ENCODE data around the gene CNRIP1. TPM values are rescaled to one million over a fixed set of nuclear protein-coding genes. Genes with fewer than 3 reads are reported as not detected.

Gene CNRIP1
- total and polyA plus RNA-seq, 2 of the 4 experiments (the other 2 are of a cell fraction): 23.3 to 32.7 TPM

DNA sequence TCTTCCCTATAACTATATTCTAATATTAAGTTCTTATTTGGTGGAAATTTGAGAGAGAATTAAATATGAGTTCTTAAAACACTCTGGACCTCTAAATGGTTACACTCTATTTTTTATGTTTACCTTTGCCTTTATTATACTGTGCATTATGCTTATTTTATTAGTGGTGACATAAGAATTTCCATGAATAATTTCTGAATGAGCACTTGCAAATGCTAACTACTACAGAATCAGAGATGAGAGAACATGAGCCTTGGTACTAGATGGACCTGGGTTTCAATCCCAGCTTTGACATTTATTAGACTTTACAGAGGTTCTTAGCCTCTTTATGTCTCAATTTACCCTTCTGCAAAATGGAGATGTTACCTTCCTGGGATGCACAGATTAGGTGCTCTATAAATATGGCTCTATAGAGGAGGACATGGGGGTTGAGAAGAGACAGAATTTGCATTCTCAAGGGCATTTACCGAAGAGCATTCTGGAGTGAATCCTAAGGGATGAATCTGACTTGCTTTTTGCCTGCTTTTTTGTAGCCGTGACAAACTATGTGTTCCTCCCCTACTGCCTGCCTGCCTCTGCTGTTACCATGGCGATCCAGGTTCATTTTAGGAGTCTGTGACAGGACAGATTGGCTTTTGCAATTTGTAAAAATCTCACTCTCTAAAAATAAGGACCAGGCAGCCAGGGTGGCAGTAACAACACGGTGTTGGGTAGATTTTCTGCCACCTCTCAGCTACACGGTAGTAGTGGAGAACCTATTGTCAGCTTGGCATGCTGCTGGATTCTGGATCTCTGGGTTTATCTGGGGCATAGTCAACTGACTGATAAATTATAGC lies 20.7 kb upstream of the CNRIP1 start:
- Histone ChIP-seq H3K4ac (ENCODE audit: low read depth, low read length) (no peak overlapping the region; the same call in 1 of the 2 replicates), H2BK15ac (ENCODE audit: low read depth, low read length) (no peak overlapping the region), H2BK120ac (ENCODE audit: low read depth, low read length) (no peak overlapping the region), H3K56ac (ENCODE audit: extremely low read depth, insufficient read depth, low read length) (no peak overlapping the region), H4K91ac (ENCODE audit: insufficient read depth, low read depth, low read length) (no peak overlapping the region), H2AK5ac (ENCODE audit: low read depth, low read length) (no peak overlapping the region), H2AK9ac (replicated peaks; ENCODE audit: low read depth, low read length, poor library complexity) (no peak overlapping the region), H3K14ac (replicated peaks; ENCODE audit: low read depth, low read length) (no peak overlapping the region), H4K8ac (ENCODE audit: low read depth in 2 of 2, low read length in 2 of 2) (no peak overlapping the region), H3K9ac (ENCODE audit: low read depth, low read length) (no peak overlapping the region), H3K23ac (ENCODE audit: low read depth, low read length) (no peak overlapping the region; the same call in 1 of the 2 replicates), H3K36me3 (ENCODE audit: control insufficient read depth, insufficient read depth, low read length) (no peaks in the 10 kb centered on the region), H3K4me1 (ENCODE audit: control insufficient read depth, insufficient read depth, low read length) (no peaks in the 10 kb centered on the region), H3K4me3 (ENCODE audit: insufficient read depth, low read depth, low read length) (no peak overlapping the region), H3K9me1 (ENCODE audit: insufficient read depth, low read length) (no peaks in the 10 kb centered on the region), H3K27ac (ENCODE audit: insufficient read depth, low read length) (no peak overlapping the region), H3K4me2 (ENCODE audit: low read depth, low read length) (no peak overlapping the region), H2BK5ac (ENCODE audit: low read depth, low read length, poor library complexity, severe bottlenecking) (no peak overlapping the region), H4K5ac (ENCODE audit: low read depth, low read length) (no peak overlapping the region), H3K9me3 (ENCODE audit: control insufficient read depth, insufficient read depth, low read length) (no peaks in the 10 kb centered on the region), H3K18ac (ENCODE audit: low read depth, low read length) (no peak overlapping the region), H2AFZ (replicated peaks; ENCODE audit: low read length, poor library complexity) (no peak overlapping the region), H3K79me1 (ENCODE audit: low read depth in 1 of 2, low read length in 2 of 2) (no peaks in the 10 kb centered on the region), H2BK20ac (ENCODE audit: low read depth, low read length) (no peak overlapping the region; the same call in 1 of the 2 replicates), H3K27me3 (ENCODE audit: control insufficient read depth, insufficient read depth, low read length) (no peaks in the 10 kb centered on the region), H4K20me1 (ENCODE audit: insufficient read depth, low read length) (no peaks in the 10 kb centered on the region)
- ATAC-seq (ENCODE audit: low read depth) (no peak), DNase-seq (no peak)
- no TSS peak for BruUV-seq (replicated peaks)
- intact Hi-C loops (cut with micrococcal nuclease) (no loop called here), in situ Hi-C loops (cut with MboI; ENCODE audit: low sequenced_read_pairs) (no loop called here), dilution Hi-C loops (cut with HindIII; ENCODE audit: low sequenced_read_pairs, unreplicated experiment) (no loop called here)
- no CpG with 5 or more reads among the region's 5 CpGs for WGBS, 2 experiments (ENCODE audit: extremely low coverage in 2 of 2, insufficient read length in 1 of 2)
- CTCF ChIA-PET: no interaction called here
- POLR2A ChIA-PET (ENCODE audit: unreplicated experiment): no interaction called here
- no peak for TF ChIP-seq MAZ (IDR thresholded peaks at IDR 0.05; ENCODE audit: borderline replicate concordance, low read depth, low read length)
- no peak for TF ChIP-seq MXI1 (IDR thresholded peaks at IDR 0.05; ENCODE audit: borderline replicate concordance, low read depth, low read length)
- no peak for TF ChIP-seq CEBPB (IDR thresholded peaks at IDR 0.05; ENCODE audit: low read depth, low read length)
- TF ChIP-seq RFX5 (IDR thresholded peaks at IDR 0.05; ENCODE audit: low read depth, low read length): no peak
- no peak for TF ChIP-seq CHD1 (IDR thresholded peaks at IDR 0.05; ENCODE audit: low read depth, low read length)
- TF ChIP-seq MAFK (IDR thresholded peaks at IDR 0.05; ENCODE audit: low read depth, low read length): no peak
- TF ChIP-seq RAD21 (IDR thresholded peaks at IDR 0.05; ENCODE audit: low read length): no peak
- TF ChIP-seq, protein P1, sequence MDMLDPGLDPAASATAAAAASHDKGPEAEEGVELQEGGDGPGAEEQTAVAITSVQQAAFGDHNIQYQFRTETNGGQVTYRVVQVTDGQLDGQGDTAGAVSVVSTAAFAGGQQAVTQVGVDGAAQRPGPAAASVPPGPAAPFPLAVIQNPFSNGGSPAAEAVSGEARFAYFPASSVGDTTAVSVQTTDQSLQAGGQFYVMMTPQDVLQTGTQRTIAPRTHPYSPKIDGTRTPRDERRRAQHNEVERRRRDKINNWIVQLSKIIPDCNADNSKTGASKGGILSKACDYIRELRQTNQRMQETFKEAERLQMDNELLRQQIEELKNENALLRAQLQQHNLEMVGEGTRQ (IDR thresholded peaks at IDR 0.05; ENCODE audit: low read depth, low read length): no peak
- TF ChIP-seq, protein P2, sequence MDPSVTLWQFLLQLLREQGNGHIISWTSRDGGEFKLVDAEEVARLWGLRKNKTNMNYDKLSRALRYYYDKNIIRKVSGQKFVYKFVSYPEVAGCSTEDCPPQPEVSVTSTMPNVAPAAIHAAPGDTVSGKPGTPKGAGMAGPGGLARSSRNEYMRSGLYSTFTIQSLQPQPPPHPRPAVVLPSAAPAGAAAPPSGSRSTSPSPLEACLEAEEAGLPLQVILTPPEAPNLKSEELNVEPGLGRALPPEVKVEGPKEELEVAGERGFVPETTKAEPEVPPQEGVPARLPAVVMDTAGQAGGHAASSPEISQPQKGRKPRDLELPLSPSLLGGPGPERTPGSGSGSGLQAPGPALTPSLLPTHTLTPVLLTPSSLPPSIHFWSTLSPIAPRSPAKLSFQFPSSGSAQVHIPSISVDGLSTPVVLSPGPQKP (IDR thresholded peaks at IDR 0.05; ENCODE audit: borderline replicate concordance, low read depth, low read length): no peak
- no peak for TF ChIP-seq FOS (IDR thresholded peaks at IDR 0.05; ENCODE audit: low read depth, low read length)
- no peak for TF ChIP-seq BHLHE40 (IDR thresholded peaks at IDR 0.05; ENCODE audit: low read depth, low read length)
- TF ChIP-seq SMC3 (IDR thresholded peaks at IDR 0.05; ENCODE audit: low read depth, low read length): no peak
- TF ChIP-seq, protein P3, sequence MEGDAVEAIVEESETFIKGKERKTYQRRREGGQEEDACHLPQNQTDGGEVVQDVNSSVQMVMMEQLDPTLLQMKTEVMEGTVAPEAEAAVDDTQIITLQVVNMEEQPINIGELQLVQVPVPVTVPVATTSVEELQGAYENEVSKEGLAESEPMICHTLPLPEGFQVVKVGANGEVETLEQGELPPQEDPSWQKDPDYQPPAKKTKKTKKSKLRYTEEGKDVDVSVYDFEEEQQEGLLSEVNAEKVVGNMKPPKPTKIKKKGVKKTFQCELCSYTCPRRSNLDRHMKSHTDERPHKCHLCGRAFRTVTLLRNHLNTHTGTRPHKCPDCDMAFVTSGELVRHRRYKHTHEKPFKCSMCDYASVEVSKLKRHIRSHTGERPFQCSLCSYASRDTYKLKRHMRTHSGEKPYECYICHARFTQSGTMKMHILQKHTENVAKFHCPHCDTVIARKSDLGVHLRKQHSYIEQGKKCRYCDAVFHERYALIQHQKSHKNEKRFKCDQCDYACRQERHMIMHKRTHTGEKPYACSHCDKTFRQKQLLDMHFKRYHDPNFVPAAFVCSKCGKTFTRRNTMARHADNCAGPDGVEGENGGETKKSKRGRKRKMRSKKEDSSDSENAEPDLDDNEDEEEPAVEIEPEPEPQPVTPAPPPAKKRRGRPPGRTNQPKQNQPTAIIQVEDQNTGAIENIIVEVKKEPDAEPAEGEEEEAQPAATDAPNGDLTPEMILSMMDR (conservative IDR thresholded peaks at IDR 0.05; ENCODE audit: low read depth, low read length): no peak
- TF ChIP-seq NFE2L2 (IDR thresholded peaks at IDR 0.05; ENCODE audit: low read depth, low read length): no peak
- no peak for TF ChIP-seq RCOR1 (IDR thresholded peaks at IDR 0.05; ENCODE audit: insufficient replicate concordance, low read length)
